ENCODE measurements around the gene YES1. TPM values are rescaled to one million over a fixed set of nuclear protein-coding genes. Genes with fewer than 3 reads are reported as not detected.
"Not testable (repeated sequence)": the region's sequence is repeated elsewhere in the genome, so short reads cannot be mapped to it uniquely, and the experiment has no call there.

YES1 gene
- polyA plus RNA-seq, 1 donor from 2014 or later = 12.0 TPM

- no peaks in the 10 kb centered on the region for H3F3A ChIP-seq (ENCODE audit: insufficient read depth, low read length, poor library complexity, severe bottlenecking)
- TF ChIP-seq POLR2AphosphoS5 (IDR thresholded peaks at IDR 0.05) (no peak), EP300 (conservative IDR thresholded peaks at IDR 0.05; ENCODE audit: poor library complexity, severe bottlenecking) (no peak), CTCF (IDR thresholded peaks at IDR 0.05; ENCODE audit: poor library complexity, severe bottlenecking) (no peak)
- H3K9ac ChIP-seq (ENCODE audit: low read length) = no peak overlapping the region
- no peaks in the 10 kb centered on the region for H3K9me2 ChIP-seq (ENCODE audit: insufficient read depth, low read length)
- no peaks in the 10 kb centered on the region for H3K27me3 ChIP-seq (ENCODE audit: insufficient read depth, low read depth, low read length)
- no peaks in the 10 kb centered on the region for H3K79me2 ChIP-seq (replicated peaks; ENCODE audit: insufficient read depth, low read length)
- H3K36me3 ChIP-seq (ENCODE audit: insufficient read depth, low read length) = no peaks in the 10 kb centered on the region
- H3K4me3 ChIP-seq (ENCODE audit: low read length) = no peak overlapping the region
- H3K27ac ChIP-seq (ENCODE audit: low read length) = no peak overlapping the region
- H3K9me3 ChIP-seq (ENCODE audit: low read length) = no peaks in the 10 kb centered on the region
- no peaks in the 10 kb centered on the region for H4K20me1 ChIP-seq (ENCODE audit: insufficient read depth)
- H3K4me2 ChIP-seq (ENCODE audit: low read length) = no peak overlapping the region
- no peak overlapping the region for H2AFZ ChIP-seq (ENCODE audit: low read depth, low read length)
Measured at GRCh38 chr18:731185-731584, 80.9 kb downstream of the YES1 start.

GRCh38 chr18:730692-731091 lies 81.3 kb downstream of the YES1 start:
- no peak overlapping the region for H3K4me2 ChIP-seq (ENCODE audit: low read length)
- H3K9ac ChIP-seq (ENCODE audit: low read length) = no peak overlapping the region
- no peak overlapping the region for H3K27ac ChIP-seq (ENCODE audit: low read length)
- H3K79me2 ChIP-seq (replicated peaks; ENCODE audit: insufficient read depth, low read length) = no peaks in the 10 kb centered on the region
- no peaks in the 10 kb centered on the region for H3K9me2 ChIP-seq (ENCODE audit: insufficient read depth, low read length)
- no peaks in the 10 kb centered on the region for H4K20me1 ChIP-seq (ENCODE audit: insufficient read depth)
- H3K4me3 ChIP-seq (ENCODE audit: low read length) = no peak overlapping the region
- no peak overlapping the region for H2AFZ ChIP-seq (ENCODE audit: low read depth, low read length)
- TF ChIP-seq MXI1 (conservative IDR thresholded peaks at IDR 0.05; ENCODE audit: poor library complexity, severe bottlenecking) (no peak), CTCF (IDR thresholded peaks at IDR 0.05; ENCODE audit: poor library complexity, severe bottlenecking) (no peak), POLR2AphosphoS5 (IDR thresholded peaks at IDR 0.05) (no peak), EZH2 (IDR thresholded peaks at IDR 0.05; ENCODE audit: borderline replicate concordance, insufficient read depth, low read length, poor library complexity, severe bottlenecking) (no peak), RAD21 (conservative IDR thresholded peaks at IDR 0.05) (no peak)
- H3F3A ChIP-seq (ENCODE audit: insufficient read depth, low read length, poor library complexity, severe bottlenecking) = no peaks in the 10 kb centered on the region
- H3K9me3 ChIP-seq (ENCODE audit: low read length) = no peaks in the 10 kb centered on the region
- no peaks in the 10 kb centered on the region for H3K27me3 ChIP-seq (ENCODE audit: insufficient read depth, low read depth, low read length)
- no peaks in the 10 kb centered on the region for H3K36me3 ChIP-seq (ENCODE audit: insufficient read depth, low read length)

- not testable (repeated sequence) for H3K4me3 ChIP-seq (ENCODE audit: low read length); H3F3A ChIP-seq (ENCODE audit: insufficient read depth, low read length, poor library complexity, severe bottlenecking); H3K27me3 ChIP-seq (ENCODE audit: insufficient read depth, low read depth, low read length); H3K9ac ChIP-seq (ENCODE audit: low read length); H3K79me2 ChIP-seq (replicated peaks; ENCODE audit: insufficient read depth, low read length); H4K20me1 ChIP-seq (ENCODE audit: insufficient read depth); H3K27ac ChIP-seq (ENCODE audit: low read length); H3K9me3 ChIP-seq (ENCODE audit: low read length); H3K4me2 ChIP-seq (ENCODE audit: low read length); H3K9me2 ChIP-seq (ENCODE audit: insufficient read depth, low read length); H2AFZ ChIP-seq (ENCODE audit: low read depth, low read length); H3K36me3 ChIP-seq (ENCODE audit: insufficient read depth, low read length)
Measured at GRCh38 chr18:730120-730519, 81.9 kb downstream of the YES1 start.

All from neural cell (in vitro differentiated cells).